Neural progenitor cell (in vitro differentiated cells): Measurements from ENCODE around the gene LRRN4. TPM values are rescaled to one million over a fixed set of nuclear protein-coding genes. Genes with fewer than 3 reads are reported as not detected.

Experiments
- DNase-seq: peaks from one replicate; pipeline ENCODE4 v3.0.0-alpha.2; 2016; ENCODE audit warnings: low spot score
- H2AFZ ChIP-seq: fragments of 200-600 bp; sonication (generic); replicated peaks from 2 replicates; pipeline ENCODE4 v1.6.1; 2016; ENCODE audit warnings: antibody characterized with exemption
- H3F3A ChIP-seq: fragments of 200-600 bp; sonication (generic); 2 replicates; pipeline ENCODE4 v1.6.1; 2016; ENCODE audit warnings: antibody characterized with exemption, low read depth
- H3K27ac ChIP-seq: fragments of 200-600 bp; sonication (generic); 2 replicates; pipeline ENCODE4 v1.5.1; 2016; ENCODE audit warnings: mild to moderate bottlenecking
- H3K27me3 ChIP-seq: fragments of 200-600 bp; sonication (generic); 2 replicates; pipeline ENCODE4 v1.6.1; 2016; ENCODE audit warnings: mild to moderate bottlenecking, moderate library complexity
- H3K36me3 ChIP-seq: fragments of 200-600 bp; sonication (generic); 2 replicates; pipeline ENCODE4 v1.5.1; 2016
- H3K4me1 ChIP-seq: fragments of 200-600 bp; sonication (generic); 2 replicates; pipeline ENCODE4 v1.6.1; 2016; ENCODE audit warnings: mixed run types
- H3K4me2 ChIP-seq: fragments of 200-600 bp; sonication (generic); 2 replicates; pipeline ENCODE4 v1.6.1; 2016
- H3K4me3 ChIP-seq: fragments of 200-600 bp; sonication (generic); 2 replicates; pipeline ENCODE4 v1.5.1; 2016
- H3K79me2 ChIP-seq: fragments of 200-600 bp; sonication (generic); 2 replicates; pipeline ENCODE4 v1.6.1; 2016; ENCODE audit warnings: low read depth
- H3K9ac ChIP-seq: fragments of 200-600 bp; sonication (generic); 2 replicates; pipeline ENCODE4 v1.6.1; 2016
- H3K9me3 ChIP-seq: fragments of 200-600 bp; sonication (generic); 2 replicates; pipeline ENCODE4 v1.5.1; 2016; ENCODE audit warnings: low read depth
- H4K20me1 ChIP-seq: fragments of 200-600 bp; sonication (generic); 2 replicates; pipeline ENCODE4 v1.6.1; 2016; ENCODE audit warnings: low read depth
- H3K27ac Mint-ChIP-seq: 3 replicates; pipeline ENCODE4 v1.8.0; 2021; ENCODE audit warnings: mixed read lengths
- H3K27me3 Mint-ChIP-seq: 2 replicates; pipeline ENCODE4 v1.8.0; 2022; ENCODE audit warnings: low read depth, mild to moderate bottlenecking, inconsistent platforms, moderate library complexity, mixed read lengths; ENCODE audit not compliant: insufficient read depth
- H3K36me3 Mint-ChIP-seq: 3 replicates; pipeline ENCODE4 v1.8.0; 2021; ENCODE audit warnings: mixed read lengths
- H3K4me1 Mint-ChIP-seq: 3 replicates; pipeline ENCODE4 v1.8.0; 2021; ENCODE audit warnings: mixed read lengths
- H3K4me3 Mint-ChIP-seq: 3 replicates; pipeline ENCODE4 v1.8.0; 2021; ENCODE audit warnings: mild to moderate bottlenecking, moderate library complexity, mixed read lengths
- H3K9me3 Mint-ChIP-seq: 3 replicates; pipeline ENCODE4 v1.8.0; 2020; ENCODE audit warnings: mixed read lengths
- EZH2 ChIP-seq: fragments of 200-600 bp; sonication (generic); IDR thresholded peaks from 2 replicates; pipeline ENCODE4 v1.6.1; 2017; ENCODE audit warnings: antibody characterized with exemption, mild to moderate bottlenecking, moderate library complexity
- EZH2phosphoT487 ChIP-seq: fragments of 200-600 bp; sonication (generic); IDR thresholded peaks from 2 replicates; pipeline ENCODE4 v1.6.1; 2017; ENCODE audit warnings: antibody characterized with exemption
- total RNA-seq: library from RNA; depleted of rRNA; stranded (reverse); fragments of >200 nt; gene quantifications from 2 replicates; pipeline ENCODE4 v1.2.3, GENCODE V29; 2015; ENCODE audit warnings: low replicate concordance
- TF ChIP-seq, protein P1 (sequence below): fragments of 200-600 bp; sonication (generic); IDR thresholded peaks from 2 replicates; pipeline ENCODE4 v1.5.1; 2017; ENCODE audit warnings: antibody characterized with exemption, mild to moderate bottlenecking

Gene LRRN4
- total RNA-seq, 1 donor from 2014 or later, result not detected

- no peak for DNase-seq
- Mint-ChIP-seq H3K4me3 (no peak overlapping the region), H3K27me3 (peaks cover 13% of the 10 kb centered on the region), H3K9me3 (no peaks in the 10 kb centered on the region), H3K27ac (no peak overlapping the region), H3K4me1 (no peaks in the 10 kb centered on the region), H3K36me3 (peaks cover 10% of the 10 kb centered on the region)
- H3F3A ChIP-seq, result no peaks in the 10 kb centered on the region
- no peak overlapping the region for H3K9ac ChIP-seq
- H2AFZ ChIP-seq, result no peak overlapping the region
- no peak overlapping the region for H3K27ac ChIP-seq
- H3K4me3 ChIP-seq, result no peak overlapping the region
- H3K79me2 ChIP-seq, result no peaks in the 10 kb centered on the region
- no peaks in the 10 kb centered on the region for H3K4me1 ChIP-seq
- H3K36me3 ChIP-seq, result no peaks in the 10 kb centered on the region
- no peaks in the 10 kb centered on the region for H4K20me1 ChIP-seq
- H3K27me3 ChIP-seq, result peaks cover 22% of the 10 kb centered on the region
- no peak overlapping the region for H3K4me2 ChIP-seq
- no peaks in the 10 kb centered on the region for H3K9me3 ChIP-seq
- TF ChIP-seq EZH2 (no peak), EZH2phosphoT487 (no peak)
- TF ChIP-seq, protein P1, sequence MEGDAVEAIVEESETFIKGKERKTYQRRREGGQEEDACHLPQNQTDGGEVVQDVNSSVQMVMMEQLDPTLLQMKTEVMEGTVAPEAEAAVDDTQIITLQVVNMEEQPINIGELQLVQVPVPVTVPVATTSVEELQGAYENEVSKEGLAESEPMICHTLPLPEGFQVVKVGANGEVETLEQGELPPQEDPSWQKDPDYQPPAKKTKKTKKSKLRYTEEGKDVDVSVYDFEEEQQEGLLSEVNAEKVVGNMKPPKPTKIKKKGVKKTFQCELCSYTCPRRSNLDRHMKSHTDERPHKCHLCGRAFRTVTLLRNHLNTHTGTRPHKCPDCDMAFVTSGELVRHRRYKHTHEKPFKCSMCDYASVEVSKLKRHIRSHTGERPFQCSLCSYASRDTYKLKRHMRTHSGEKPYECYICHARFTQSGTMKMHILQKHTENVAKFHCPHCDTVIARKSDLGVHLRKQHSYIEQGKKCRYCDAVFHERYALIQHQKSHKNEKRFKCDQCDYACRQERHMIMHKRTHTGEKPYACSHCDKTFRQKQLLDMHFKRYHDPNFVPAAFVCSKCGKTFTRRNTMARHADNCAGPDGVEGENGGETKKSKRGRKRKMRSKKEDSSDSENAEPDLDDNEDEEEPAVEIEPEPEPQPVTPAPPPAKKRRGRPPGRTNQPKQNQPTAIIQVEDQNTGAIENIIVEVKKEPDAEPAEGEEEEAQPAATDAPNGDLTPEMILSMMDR, result no peak
Observed at GRCh38 chr20:6045566-6045965, 8.3 kb downstream of the LRRN4 start.

DNA sequence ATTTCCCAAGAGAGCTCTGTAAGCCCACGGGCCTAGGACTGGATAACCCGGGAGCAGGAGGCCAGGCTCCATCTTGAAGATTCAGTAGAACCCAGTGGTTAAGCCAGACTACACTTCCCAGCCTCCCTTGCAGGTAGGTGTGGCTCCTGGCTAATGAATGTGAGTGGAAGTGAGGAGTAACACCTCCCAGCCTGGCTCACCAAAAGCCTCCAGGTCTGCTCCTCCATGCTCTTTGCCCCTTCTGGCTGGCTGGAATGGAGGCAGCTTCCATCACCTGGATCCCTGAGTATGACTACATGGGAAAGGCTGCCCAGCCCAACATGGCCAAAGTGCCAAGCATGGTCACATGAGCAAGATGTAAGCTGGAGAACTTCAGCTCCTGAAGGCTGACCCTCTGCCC is 9.7 kb downstream of the LRRN4 start:
- TF ChIP-seq EZH2 (no peak), EZH2phosphoT487 (no peak)
- TF ChIP-seq, protein P1, result no peak
- Histone ChIP-seq H3K9me3 (no peaks in the 10 kb centered on the region), H3K4me3 (no peak overlapping the region), H3K27ac (no peak overlapping the region), H2AFZ (no peak overlapping the region), H3K79me2 (no peaks in the 10 kb centered on the region), H3K4me2 (no peak overlapping the region), H4K20me1 (no peaks in the 10 kb centered on the region), H3K9ac (no peak overlapping the region), H3K36me3 (no peaks in the 10 kb centered on the region), H3F3A (no peaks in the 10 kb centered on the region), H3K4me1 (no peaks in the 10 kb centered on the region), H3K27me3 (peaks cover 8% of the 10 kb centered on the region)
- Mint-ChIP-seq H3K4me3 (no peak overlapping the region), H3K4me1 (peaks cover under 1% of the 10 kb centered on the region), H3K27ac (no peak overlapping the region), H3K36me3 (peaks cover 10% of the 10 kb centered on the region), H3K9me3 (no peaks in the 10 kb centered on the region), H3K27me3 (peaks cover 6% of the 10 kb centered on the region)
- no peak for DNase-seq

- Histone ChIP-seq H3K79me2 (no peaks in the 10 kb centered on the region), H2AFZ (no peak overlapping the region), H4K20me1 (peaks cover 15% of the 10 kb centered on the region), H3K4me3 (no peak overlapping the region), H3K9me3 (no peaks in the 10 kb centered on the region), H3F3A (no peaks in the 10 kb centered on the region), H3K4me2 (no peak overlapping the region), H3K9ac (no peak overlapping the region), H3K4me1 (no peaks in the 10 kb centered on the region), H3K36me3 (peaks cover 8% of the 10 kb centered on the region), H3K27ac (no peak overlapping the region), H3K27me3 (no peaks in the 10 kb centered on the region)
- DNase-seq, result no peak
- TF ChIP-seq, protein P1, result no peak
- TF ChIP-seq EZH2phosphoT487 (no peak), EZH2 (no peak)
- H3K27me3 Mint-ChIP-seq, result peaks cover 5% of the 10 kb centered on the region
- H3K36me3 Mint-ChIP-seq, result peaks cover 14% of the 10 kb centered on the region
- no peaks in the 10 kb centered on the region for H3K9me3 Mint-ChIP-seq
- peaks cover 12% of the 10 kb centered on the region for H3K4me1 Mint-ChIP-seq
- no peak overlapping the region for H3K27ac Mint-ChIP-seq
- no peak overlapping the region for H3K4me3 Mint-ChIP-seq
Observed at GRCh38 chr20:6041808-6042265, 12.0 kb downstream of the LRRN4 start.
